ENCODE measurements around the gene SEC11A. TPM values are rescaled to one million over a fixed set of nuclear protein-coding genes. Genes with fewer than 3 reads are reported as not detected.
"Not testable (repeated sequence)": the region's sequence is repeated elsewhere in the genome, so short reads cannot be mapped to it uniquely, and the experiment has no call there.

SEC11A gene
- total RNA-seq (2014; rRNA removed; shearing (Covaris generic)) = 215 and 238 TPM in 2 replicates

DNA sequence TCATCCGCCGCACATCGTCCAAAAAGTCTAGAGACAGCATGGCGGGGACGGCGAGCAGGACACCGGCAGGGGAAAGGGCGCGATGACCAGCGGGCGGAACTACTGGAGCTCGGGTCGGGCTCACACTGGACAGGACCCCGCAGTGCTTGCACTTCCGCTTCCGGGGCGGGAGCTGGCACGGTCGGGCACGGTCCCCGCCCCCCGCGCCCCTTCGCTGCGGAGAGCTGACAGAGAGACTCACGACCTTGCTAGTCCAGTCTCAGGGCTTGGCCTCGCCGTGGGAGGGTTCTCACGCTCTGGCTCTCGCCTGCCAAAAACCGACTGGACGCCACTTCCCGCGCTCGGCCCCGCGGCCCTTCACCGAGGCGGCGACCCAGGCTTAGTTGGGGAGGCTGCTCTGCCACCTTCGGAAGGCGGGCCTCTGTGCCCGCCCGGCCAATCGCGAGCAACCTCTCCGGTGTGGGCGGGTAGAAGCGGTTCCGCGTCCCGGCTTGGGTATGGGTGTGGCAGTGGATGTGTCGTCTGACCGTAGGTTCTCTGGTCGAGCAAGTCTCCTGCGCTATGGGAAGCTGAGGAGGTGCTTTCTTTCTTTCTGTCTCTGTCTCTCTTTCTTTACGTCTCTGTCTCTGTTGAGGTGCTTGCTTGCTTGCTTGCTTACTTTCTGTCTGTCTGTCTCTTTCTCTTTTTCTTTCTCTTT, at the start of gene SEC11A:
Gene SEC11A, minus strand, starts transcription at position 104 of the 697 bp plus-strand sequence. Its CDS starts 64 bp downstream, at position 40.
- DNase-seq (ENCODE audit: low spot score) = peak; percentile 98

DNA sequence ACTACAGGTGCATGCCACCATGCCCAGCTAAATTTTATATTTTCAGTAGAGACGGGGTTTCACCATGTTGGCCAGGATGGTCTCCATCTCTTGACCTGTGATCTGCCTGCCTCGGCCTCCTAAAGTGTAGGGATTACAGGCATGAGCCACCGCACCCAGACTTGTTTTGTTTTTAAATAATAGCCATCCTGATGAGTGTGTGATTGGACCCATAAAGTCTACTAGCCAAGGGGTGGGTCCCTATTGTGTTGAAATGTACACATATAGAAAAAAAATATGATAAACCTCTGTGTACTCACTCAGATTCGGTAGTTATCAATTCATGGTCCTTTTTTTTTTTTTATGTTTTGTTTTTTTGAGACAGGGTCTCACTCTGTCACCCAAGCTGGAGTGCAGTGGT, 49.7 kb upstream of the SEC11A start:
- no peak for DNase-seq (ENCODE audit: low spot score)

- no peak for DNase-seq (ENCODE audit: low spot score)
These were observed 49.0 kb upstream of the SEC11A start for GRCh38 chr15:84764989-84765388.

DNA sequence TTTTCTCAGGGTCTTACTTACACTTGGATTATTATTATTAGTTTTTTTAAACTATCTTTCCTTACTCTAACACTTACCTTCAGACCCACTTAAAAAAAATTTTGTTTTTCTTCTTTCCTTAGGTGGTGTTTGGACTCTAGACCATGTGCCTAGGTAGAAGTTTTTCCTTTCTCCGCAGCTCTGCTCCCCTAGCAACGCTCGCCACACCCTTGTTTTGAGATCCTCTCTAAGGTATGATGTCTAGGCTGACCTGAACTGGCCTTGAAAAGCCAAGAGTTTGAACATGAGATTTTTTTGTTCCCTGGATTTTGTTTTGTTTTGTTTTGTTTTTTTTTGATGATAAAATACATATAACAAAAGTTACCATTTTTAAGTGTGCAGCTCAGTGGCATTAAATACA, 48.6 kb upstream of the SEC11A start:
- no peak for DNase-seq (ENCODE audit: low spot score)

GRCh38 chr15:84762840-84763572, 47.1 kb upstream of the SEC11A start:
- no peak for DNase-seq (ENCODE audit: low spot score)

DNA sequence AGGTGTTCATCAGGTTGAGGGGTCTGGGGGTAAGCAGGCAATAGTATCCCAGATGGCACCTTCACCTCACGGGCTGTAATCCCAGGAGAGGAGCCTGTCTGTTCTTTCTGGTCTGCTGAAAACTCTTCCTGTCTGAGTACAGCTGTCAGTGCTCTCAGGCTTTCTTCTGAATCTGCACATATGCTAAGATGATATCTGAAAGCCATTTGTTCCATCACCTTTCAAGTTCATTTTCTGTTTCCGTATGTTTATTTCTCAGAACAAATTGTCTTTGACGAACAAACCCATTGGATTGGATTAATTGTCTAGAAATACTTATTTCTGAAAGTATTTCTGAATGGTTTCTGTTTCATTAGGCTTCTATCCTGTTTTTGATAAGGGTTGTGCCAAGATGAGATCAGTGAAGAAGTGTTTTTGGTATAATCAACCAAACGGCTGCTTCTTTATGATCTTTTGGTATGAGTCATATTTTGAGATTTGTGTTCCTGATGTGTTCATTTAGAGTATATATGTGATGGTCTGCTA, 45.7 kb upstream of the SEC11A start:
- DNase-seq (ENCODE audit: low spot score) = no peak

DNA sequence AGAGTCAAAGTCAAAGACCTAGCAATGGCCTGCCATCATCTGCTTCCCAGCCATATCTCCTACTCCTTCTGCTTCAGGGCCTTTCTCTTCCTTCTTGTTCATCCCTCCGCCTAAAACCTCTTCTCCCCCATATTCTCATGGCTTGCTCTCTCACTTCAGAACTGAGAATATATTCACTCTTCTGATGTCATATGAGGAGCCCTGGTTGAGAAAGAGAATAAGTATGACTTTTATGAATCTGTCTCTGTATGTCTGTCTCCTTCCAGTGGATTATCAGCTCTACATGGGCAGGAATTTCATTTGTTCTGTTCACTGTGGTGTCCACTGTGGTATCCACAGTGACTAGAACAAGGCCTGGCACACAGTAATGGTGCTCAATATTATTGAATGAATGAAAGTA, 44.3 kb upstream of the SEC11A start:
- DNase-seq (ENCODE audit: low spot score) = no peak

- DNase-seq (ENCODE audit: low spot score) = no peak
These were observed 43.1 kb upstream of the SEC11A start for GRCh38 chr15:84759018-84759417.

DNA sequence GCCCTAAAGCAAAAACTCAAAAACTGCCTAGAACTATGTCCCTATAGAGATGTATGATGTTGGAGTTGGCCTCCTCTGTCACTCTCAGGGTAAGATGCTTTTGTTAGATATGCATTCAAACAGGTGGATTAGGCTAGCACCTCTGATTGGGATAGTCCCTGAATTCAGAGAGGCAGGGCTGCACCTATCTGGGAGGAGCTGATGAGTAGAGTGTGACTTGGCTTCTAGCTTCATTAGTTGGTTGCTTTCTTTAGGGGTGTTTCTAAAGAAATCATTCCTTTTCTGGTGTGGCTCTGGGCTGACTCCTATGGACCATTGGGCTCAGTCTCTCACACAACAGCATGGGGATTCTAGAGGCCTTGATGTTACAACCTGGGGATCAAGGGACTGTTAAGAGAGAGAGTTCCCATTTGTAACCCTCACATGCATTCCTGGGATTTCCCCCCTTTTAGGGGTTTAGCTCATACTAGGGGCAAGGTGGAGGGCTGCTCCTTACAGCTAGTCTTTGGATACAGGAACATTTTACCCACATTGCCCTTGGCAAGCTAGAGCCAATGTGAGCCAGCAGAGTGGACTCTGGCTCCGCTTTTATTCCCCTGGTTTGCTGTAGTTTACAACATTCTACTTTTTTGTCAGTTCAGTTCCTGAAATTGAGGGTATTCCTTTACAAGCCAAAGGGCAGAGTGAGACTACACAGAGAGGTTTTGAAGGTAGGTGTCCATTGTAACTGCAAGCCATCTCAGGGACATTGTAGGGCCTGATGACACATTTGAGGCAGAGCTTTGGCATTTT, 40.0 kb upstream of the SEC11A start:
- no peak for DNase-seq (ENCODE audit: low spot score)

- DNase-seq (ENCODE audit: low spot score) = not testable (repeated sequence)
These were observed 39.0 kb upstream of the SEC11A start for GRCh38 chr15:84754889-84755288.

- no peak for DNase-seq (ENCODE audit: low spot score)
These were observed 36.8 kb upstream of the SEC11A start for GRCh38 chr15:84752700-84753099.

DNA sequence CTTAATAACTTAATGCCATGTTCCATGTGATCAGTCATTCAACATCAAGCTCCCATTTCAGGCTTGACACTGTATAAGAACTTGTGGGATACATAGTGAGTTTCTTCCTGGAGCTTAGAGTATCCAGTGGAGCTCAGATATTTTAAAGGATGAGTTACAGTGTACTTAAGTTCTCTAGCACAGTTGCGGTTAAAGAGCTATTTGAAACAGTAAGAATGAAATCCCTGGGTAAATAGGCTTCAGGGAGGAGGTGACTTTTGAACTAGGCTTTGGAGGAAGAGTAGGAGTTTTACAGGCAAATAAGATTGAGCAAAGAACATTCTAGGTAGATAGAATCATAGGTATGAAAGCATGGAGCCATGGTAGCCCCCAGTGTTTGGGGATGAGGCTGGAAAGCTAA, 36.3 kb upstream of the SEC11A start:
- no peak for DNase-seq (ENCODE audit: low spot score)

GRCh38 chr15:84751721-84752120, 35.8 kb upstream of the SEC11A start:
- not testable (repeated sequence) for DNase-seq (ENCODE audit: low spot score)

DNA sequence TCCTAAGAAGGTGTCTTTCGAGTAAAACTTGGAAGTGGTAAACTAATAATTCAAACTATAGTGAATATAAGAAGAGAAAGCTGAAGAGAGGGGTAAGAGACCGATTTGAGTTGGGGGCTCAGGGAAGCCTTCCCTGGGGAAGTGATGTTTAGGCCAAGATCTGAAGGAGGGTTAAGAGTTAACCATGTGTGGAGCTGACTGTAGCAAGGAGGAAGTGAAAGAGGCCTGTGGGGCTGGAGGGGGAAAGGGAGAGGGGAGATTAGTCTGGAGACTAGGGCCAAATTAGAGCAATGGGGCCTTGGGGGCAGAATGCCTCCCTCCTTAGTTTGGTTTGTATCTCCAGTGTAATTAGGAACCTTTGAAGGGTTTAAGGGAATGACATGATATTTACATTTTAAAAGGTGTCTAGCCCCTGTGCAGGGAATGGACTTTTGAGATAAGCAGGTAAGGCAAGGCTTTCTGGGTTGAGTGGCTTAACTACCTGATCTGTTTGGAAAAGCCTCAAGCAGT, 34.7 kb upstream of the SEC11A start:
- peak; percentile 20 for DNase-seq (ENCODE audit: low spot score)

- DNase-seq (ENCODE audit: low spot score) = peak; percentile 64
These were observed 33.4 kb upstream of the SEC11A start for GRCh38 chr15:84749111-84749991.

- peak; percentile 85 for DNase-seq (ENCODE audit: low spot score)
These were observed 32.6 kb upstream of the SEC11A start, which contains the start of gene ZNF592 for GRCh38 chr15:84748274-84749110. ZNF592 (plus strand) TSS chr15:84748592; CDS start chr15:84782676, 34,084 bp downstream.

- peak; percentile 83 for DNase-seq (ENCODE audit: low spot score)
These were observed 31.7 kb upstream of the SEC11A start for GRCh38 chr15:84747416-84748273.

GRCh38 chr15:84741121-84741520, 25.2 kb upstream of the SEC11A start:
- peak; percentile 66 for DNase-seq (ENCODE audit: low spot score)

- DNase-seq (ENCODE audit: low spot score) = no peak
These were observed 24.8 kb upstream of the SEC11A start for GRCh38 chr15:84740691-84741090.

Measured in HT-29 (cell line).